Breast epithelium (tissue), 3 donors: Measurements from ENCODE around the gene PCGF6.

Experiments used
- CTCF ChIP-seq, 3 donors: fragments of 450-650 bp; IDR thresholded peaks; one replicate each; pipeline ENCODE4 v1.5.1; 2016 to 2017; ENCODE audit warnings: antibody characterized with exemption in 3 of 3, mild to moderate bottlenecking in 3 of 3, moderate library complexity in 3 of 3
- POLR2A ChIP-seq: fragments of 450-650 bp; IDR thresholded peaks from one replicate; pipeline ENCODE4 v1.6.1; 2016; ENCODE audit warnings: antibody characterized with exemption, mild to moderate bottlenecking, moderate library complexity
- POLR2AphosphoS5 ChIP-seq, 3 donors: sonication (generic); formaldehyde crosslinking; IDR thresholded peaks; one replicate each; pipeline ENCODE4 v1.6.1; 2017; ENCODE audit warnings: antibody characterized with exemption in 3 of 3

GRCh38 chr10:103277713-103278536, 73.0 kb downstream of the PCGF6 start:
- TF ChIP-seq CTCF (IDR thresholded peaks at IDR 0.05), result no peak
- no peak for TF ChIP-seq POLR2A
- no peak for TF ChIP-seq POLR2AphosphoS5 (IDR thresholded peaks at IDR 0.05)
